ENCODE data around the gene GLT6D1.

GRCh38 chr9:135689011-135689410, 49.7 kb upstream of the GLT6D1 start:
- TF ChIP-seq, protein P1, sequence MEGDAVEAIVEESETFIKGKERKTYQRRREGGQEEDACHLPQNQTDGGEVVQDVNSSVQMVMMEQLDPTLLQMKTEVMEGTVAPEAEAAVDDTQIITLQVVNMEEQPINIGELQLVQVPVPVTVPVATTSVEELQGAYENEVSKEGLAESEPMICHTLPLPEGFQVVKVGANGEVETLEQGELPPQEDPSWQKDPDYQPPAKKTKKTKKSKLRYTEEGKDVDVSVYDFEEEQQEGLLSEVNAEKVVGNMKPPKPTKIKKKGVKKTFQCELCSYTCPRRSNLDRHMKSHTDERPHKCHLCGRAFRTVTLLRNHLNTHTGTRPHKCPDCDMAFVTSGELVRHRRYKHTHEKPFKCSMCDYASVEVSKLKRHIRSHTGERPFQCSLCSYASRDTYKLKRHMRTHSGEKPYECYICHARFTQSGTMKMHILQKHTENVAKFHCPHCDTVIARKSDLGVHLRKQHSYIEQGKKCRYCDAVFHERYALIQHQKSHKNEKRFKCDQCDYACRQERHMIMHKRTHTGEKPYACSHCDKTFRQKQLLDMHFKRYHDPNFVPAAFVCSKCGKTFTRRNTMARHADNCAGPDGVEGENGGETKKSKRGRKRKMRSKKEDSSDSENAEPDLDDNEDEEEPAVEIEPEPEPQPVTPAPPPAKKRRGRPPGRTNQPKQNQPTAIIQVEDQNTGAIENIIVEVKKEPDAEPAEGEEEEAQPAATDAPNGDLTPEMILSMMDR (IDR thresholded peaks at IDR 0.05): no peak
- no peak for TF ChIP-seq POLR2A (IDR thresholded peaks at IDR 0.05)
- no peak for TF ChIP-seq EP300 (IDR thresholded peaks at IDR 0.05; ENCODE audit: low read depth)
- TF ChIP-seq POLR2AphosphoS5 (IDR thresholded peaks at IDR 0.05): no peak

Data from transverse colon (tissue), 4 donors.